ENCODE data around the gene CDYL. TPM values are rescaled to one million over a fixed set of nuclear protein-coding genes. Genes with fewer than 3 reads are reported as not detected.

The CDYL gene
- total and polyA plus RNA-seq, 2 of the 4 experiments (the other 2 are of a cell fraction), result 14.2 to 92.1 TPM

- in situ Hi-C loops (cut with MboI; ENCODE audit: low sequenced_read_pairs), result no loop called here
- POLR2A ChIA-PET (ENCODE audit: unreplicated experiment), result no interaction called here
- no peak overlapping the region for H3K27ac ChIP-seq (ENCODE audit: insufficient read depth, low read length)
These were observed 43.6 kb downstream of the CDYL start for GRCh38 chr6:4819706-4820283.

More at GRCh38 chr6:4819706-4820283, 43.6 kb downstream of the CDYL start:
- no peak overlapping the region for H2AFZ ChIP-seq (replicated peaks; ENCODE audit: low read length, poor library complexity)
- no peak overlapping the region for H4K5ac ChIP-seq (ENCODE audit: low read depth, low read length)
- no peak overlapping the region for H4K91ac ChIP-seq (ENCODE audit: insufficient read depth, low read depth, low read length)
- peaks cover 9% of the 10 kb centered on the region for H3K9me1 ChIP-seq (ENCODE audit: insufficient read depth, low read length)
- H3K4ac ChIP-seq (ENCODE audit: low read depth, low read length), result no peak overlapping the region
- no peak overlapping the region for H3K23ac ChIP-seq (ENCODE audit: low read depth, low read length)
- dilution Hi-C loops (cut with HindIII; ENCODE audit: low sequenced_read_pairs, unreplicated experiment) (no loop called here), intact Hi-C loops (cut with micrococcal nuclease) (no loop called here)
- no CpG with 5 or more reads among the region's 1 CpG for WGBS, 2 experiments (ENCODE audit: extremely low coverage in 2 of 2, insufficient read length in 1 of 2)
- no peaks in the 10 kb centered on the region for H3K27me3 ChIP-seq (ENCODE audit: control insufficient read depth, insufficient read depth, low read length)
- no peak overlapping the region for H3K18ac ChIP-seq (ENCODE audit: low read depth, low read length)
- peaks cover 52% of the 10 kb centered on the region for H4K20me1 ChIP-seq (ENCODE audit: insufficient read depth, low read length)
- no peak overlapping the region for H4K8ac ChIP-seq (ENCODE audit: low read depth in 2 of 2, low read length in 2 of 2)
- no peak overlapping the region for H2BK120ac ChIP-seq (ENCODE audit: low read depth, low read length)
- H3K56ac ChIP-seq (ENCODE audit: extremely low read depth, insufficient read depth, low read length), result no peak overlapping the region
- CTCF ChIA-PET, result interaction anchor here (0.8 kb wide), 1 partner anchor 9 kb away, joined by 4 read pairs; no protein-coding TSS in a partner anchor
- no peak for TF ChIP-seq MXI1 (IDR thresholded peaks at IDR 0.05; ENCODE audit: borderline replicate concordance, low read depth, low read length)
- TF ChIP-seq RCOR1 (IDR thresholded peaks at IDR 0.05; ENCODE audit: insufficient replicate concordance, low read length), result no peak
- TF ChIP-seq RFX5 (IDR thresholded peaks at IDR 0.05; ENCODE audit: low read depth, low read length), result no peak
- TF ChIP-seq MAFK (IDR thresholded peaks at IDR 0.05; ENCODE audit: low read depth, low read length), result no peak
- no peak for TF ChIP-seq MAZ (IDR thresholded peaks at IDR 0.05; ENCODE audit: borderline replicate concordance, low read depth, low read length)
- no peak for TF ChIP-seq FOS (IDR thresholded peaks at IDR 0.05; ENCODE audit: low read depth, low read length)
- TF ChIP-seq USF2 (IDR thresholded peaks at IDR 0.05; ENCODE audit: low read depth, low read length), result no peak
- no peak for TF ChIP-seq CEBPB (IDR thresholded peaks at IDR 0.05; ENCODE audit: low read depth, low read length)
- no peak for TF ChIP-seq RAD21 (IDR thresholded peaks at IDR 0.05; ENCODE audit: low read length)
- TF ChIP-seq CTCF (conservative IDR thresholded peaks at IDR 0.05; ENCODE audit: low read depth, low read length), result no peak
- TF ChIP-seq CHD1 (IDR thresholded peaks at IDR 0.05; ENCODE audit: low read depth, low read length), result no peak
- no peak for TF ChIP-seq NFE2L2 (IDR thresholded peaks at IDR 0.05; ENCODE audit: low read depth, low read length)
- TF ChIP-seq BHLHE40 (IDR thresholded peaks at IDR 0.05; ENCODE audit: low read depth, low read length), result no peak
- no peak for TF ChIP-seq SMC3 (IDR thresholded peaks at IDR 0.05; ENCODE audit: low read depth, low read length)
- H2AK5ac ChIP-seq (ENCODE audit: low read depth, low read length), result peak overlapping the region; percentile 14; the same call in 1 of the 2 replicates
- H3K4me3 ChIP-seq (ENCODE audit: insufficient read depth, low read depth, low read length), result no peak overlapping the region
- H3K4me1 ChIP-seq (ENCODE audit: control insufficient read depth, insufficient read depth, low read length), result peaks cover 2% of the 10 kb centered on the region
- no peak overlapping the region for H2BK5ac ChIP-seq (ENCODE audit: low read depth, low read length, poor library complexity, severe bottlenecking)
- H2BK20ac ChIP-seq (ENCODE audit: low read depth, low read length), result no peak overlapping the region
- H3K79me1 ChIP-seq (ENCODE audit: low read depth in 1 of 2, low read length in 2 of 2), result peaks cover 29 to 74% of the 10 kb centered on the region in 2 experiments; a peak in 3 of 4 replicates
- H3K9ac ChIP-seq (ENCODE audit: low read depth, low read length), result no peak overlapping the region
- H3K4me2 ChIP-seq (ENCODE audit: low read depth, low read length), result no peak overlapping the region
- DNase-seq, result peak; percentile 49
- H3K14ac ChIP-seq (replicated peaks; ENCODE audit: low read depth, low read length), result no peak overlapping the region
- peak; percentile 40; the same call in 1 of the 2 replicates for ATAC-seq (ENCODE audit: low read depth)
- H2AK9ac ChIP-seq (replicated peaks; ENCODE audit: low read depth, low read length, poor library complexity), result no peak overlapping the region
- no peaks in the 10 kb centered on the region for H3K36me3 ChIP-seq (ENCODE audit: control insufficient read depth, insufficient read depth, low read length)
- no TSS peak for BruUV-seq (replicated peaks)
- no peak overlapping the region for H2BK15ac ChIP-seq (ENCODE audit: low read depth, low read length)
- H3K9me3 ChIP-seq (ENCODE audit: control insufficient read depth, insufficient read depth, low read length), result no peaks in the 10 kb centered on the region

Data from IMR-90 (cell line).